Trophoblast cell (in vitro differentiated cells and primary cell): ENCODE measurements around the gene FRS2.

Experiments used
- DNase-seq, 2 donors: peaks; one replicate each; pipeline ENCODE4 v3.0.0-alpha.2; 2016
- H2AFZ ChIP-seq: 2 replicates; pipeline ENCODE4 v1.6.1; 2013; ENCODE audit warnings: low read length, moderate library complexity, mild to moderate bottlenecking; ENCODE audit not compliant: insufficient read depth, poor library complexity
- H2AK5ac ChIP-seq: 2 replicates; pipeline ENCODE4 v1.6.1; 2013; ENCODE audit warnings: mild to moderate bottlenecking, low read length
- H2BK120ac ChIP-seq: 2 replicates; pipeline ENCODE4 v1.6.1; 2013; ENCODE audit warnings: low read length, mild to moderate bottlenecking, moderate library complexity; ENCODE audit not compliant: insufficient read depth, poor library complexity
- H2BK12ac ChIP-seq: 2 replicates; pipeline ENCODE4 v1.6.1; 2013; ENCODE audit warnings: mild to moderate bottlenecking, low read length, moderate library complexity
- H2BK5ac ChIP-seq: 2 replicates; pipeline ENCODE4 v1.6.1; 2013; ENCODE audit warnings: low read length, low read depth, moderate library complexity, mild to moderate bottlenecking; ENCODE audit not compliant: poor library complexity
- H3K14ac ChIP-seq: 2 replicates; pipeline ENCODE4 v1.6.1; 2013; ENCODE audit warnings: mild to moderate bottlenecking, low read length
- H3K18ac ChIP-seq: 2 replicates; pipeline ENCODE4 v1.6.1; 2013; ENCODE audit warnings: mild to moderate bottlenecking, low read length
- H3K23ac ChIP-seq: 2 replicates; pipeline ENCODE4 v1.6.1; 2013; ENCODE audit warnings: low read length
- H3K27ac ChIP-seq: 2 replicates; pipeline ENCODE4 v1.5.1; 2013; ENCODE audit warnings: low read depth, mild to moderate bottlenecking, inconsistent platforms, low read length, moderate library complexity
- H3K27me3 ChIP-seq: 2 replicates; pipeline ENCODE4 v1.6.1; 2013; ENCODE audit warnings: inconsistent platforms, mild to moderate bottlenecking, low read length, moderate library complexity; ENCODE audit not compliant: insufficient read depth
- H3K36me3 ChIP-seq, 2 experiments: 1 replicate in 1 of 2; 2 replicates in 1 of 2; pipeline ENCODE4 v1.6.1; 2013; ENCODE audit warnings: low read length in 2 of 2, mild to moderate bottlenecking in 2 of 2, moderate library complexity in 1 of 2; ENCODE audit not compliant: insufficient read depth in 2 of 2, control insufficient read depth in 1 of 2
- H3K4ac ChIP-seq: 2 replicates; pipeline ENCODE4 v1.6.1; 2013; ENCODE audit warnings: low read depth, mild to moderate bottlenecking, low read length, moderate library complexity
- H3K4me1 ChIP-seq, 2 experiments: 1 replicate in 1 of 2; 2 replicates in 1 of 2; pipeline ENCODE4 v1.6.1; 2013; ENCODE audit warnings: low read length in 2 of 2, mild to moderate bottlenecking in 2 of 2, moderate library complexity in 1 of 2; ENCODE audit not compliant: insufficient read depth in 2 of 2, control insufficient read depth in 1 of 2
- H3K4me2 ChIP-seq: 2 replicates; pipeline ENCODE4 v1.6.1; 2013; ENCODE audit warnings: inconsistent platforms, mild to moderate bottlenecking, low read length, moderate library complexity
- H3K4me3 ChIP-seq: 2 replicates; pipeline ENCODE4 v1.5.1; 2013; ENCODE audit warnings: mild to moderate bottlenecking, low read depth, low read length, inconsistent platforms
- H3K79me1 ChIP-seq: one replicate; pipeline ENCODE4 v1.6.1; 2013; ENCODE audit warnings: low read length
- H3K79me2 ChIP-seq: 2 replicates; pipeline ENCODE4 v1.6.1; 2013; ENCODE audit warnings: low read length, mild to moderate bottlenecking; ENCODE audit not compliant: control insufficient read depth, insufficient read depth, poor library complexity
- H3K9ac ChIP-seq: 2 replicates; pipeline ENCODE4 v1.6.1; 2013; ENCODE audit warnings: mild to moderate bottlenecking, low read length
- H3K9me3 ChIP-seq: 2 replicates; pipeline ENCODE4 v1.6.1; 2013; ENCODE audit warnings: low read depth, mild to moderate bottlenecking, control low read depth, inconsistent platforms, low read length; ENCODE audit not compliant: insufficient read depth
- H4K12ac ChIP-seq: 2 replicates; pipeline ENCODE4 v1.6.1; 2013; ENCODE audit warnings: low read depth, mild to moderate bottlenecking, low read length, moderate library complexity
- H4K8ac ChIP-seq: 2 replicates; pipeline ENCODE4 v1.6.1; 2013; ENCODE audit warnings: low read depth, mild to moderate bottlenecking, low read length, moderate library complexity
- H4K91ac ChIP-seq: one replicate; pipeline ENCODE4 v1.6.1; 2013; ENCODE audit warnings: low read depth, mild to moderate bottlenecking, low read length, moderate library complexity
- WGBS: extraction: QIAGEN DNeasy Blood & Tissue Kit; methylation state at CpG from one replicate; pipeline ENCODE4 v1.1.7; 2013; ENCODE audit warnings: missing lambda C conversion rate; ENCODE audit not compliant: insufficient read length, insufficient coverage; ENCODE audit errors: extremely low coverage; 5-methylcytosine and 5-hydroxymethylcytosine counted together

The FRS2 gene

GRCh38 chr12:69514111-69514510 lies 43.9 kb downstream of the FRS2 start:
- Histone ChIP-seq H3K9ac (no peak overlapping the region), H3K9me3 (no peaks in the 10 kb centered on the region), H3K27ac (no peak overlapping the region), H2BK12ac (no peak overlapping the region), H3K4ac (peak overlapping the region; percentile 7), H2AFZ (no peak overlapping the region), H3K14ac (no peak overlapping the region), H2BK5ac (no peak overlapping the region), H3K4me2 (no peak overlapping the region), H4K12ac (no peak overlapping the region), H3K36me3 (no peaks in the 10 kb centered on the region), H3K4me1 (peaks cover 0 to 2% of the 10 kb centered on the region in 2 experiments), H3K79me1 (no peaks in the 10 kb centered on the region), H4K8ac (no peak overlapping the region), H2AK5ac (no peak overlapping the region), H3K79me2 (peaks cover 2% of the 10 kb centered on the region), H3K23ac (no peak overlapping the region), H4K91ac (no peak overlapping the region), H3K27me3 (no peaks in the 10 kb centered on the region), H3K18ac (no peak overlapping the region), H2BK120ac (no peak overlapping the region), H3K4me3 (no peak overlapping the region)
- DNase-seq = no peak
- no CpG with 5 or more reads among the region's 2 CpGs for WGBS

DNA sequence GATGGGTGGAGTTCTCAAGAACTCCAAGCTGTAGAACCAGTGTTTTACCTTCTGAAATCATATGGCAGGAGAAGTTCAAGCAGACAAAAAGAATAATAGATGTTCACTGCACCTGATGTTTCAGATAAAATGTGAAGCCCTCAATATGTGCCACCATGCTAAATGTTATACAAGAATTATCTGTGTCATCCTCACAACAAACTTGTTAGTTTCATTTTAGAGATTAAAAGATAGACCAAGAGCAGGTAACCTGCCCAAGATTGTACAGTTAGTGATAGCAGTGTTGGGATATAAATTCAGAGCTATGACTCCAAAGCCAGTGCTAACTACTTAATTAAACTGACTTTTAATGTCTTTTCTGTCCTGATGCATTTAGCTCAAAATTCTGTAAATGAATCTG lies 44.7 kb downstream of the FRS2 start:
- H3K79me1 ChIP-seq = no peaks in the 10 kb centered on the region

DNA sequence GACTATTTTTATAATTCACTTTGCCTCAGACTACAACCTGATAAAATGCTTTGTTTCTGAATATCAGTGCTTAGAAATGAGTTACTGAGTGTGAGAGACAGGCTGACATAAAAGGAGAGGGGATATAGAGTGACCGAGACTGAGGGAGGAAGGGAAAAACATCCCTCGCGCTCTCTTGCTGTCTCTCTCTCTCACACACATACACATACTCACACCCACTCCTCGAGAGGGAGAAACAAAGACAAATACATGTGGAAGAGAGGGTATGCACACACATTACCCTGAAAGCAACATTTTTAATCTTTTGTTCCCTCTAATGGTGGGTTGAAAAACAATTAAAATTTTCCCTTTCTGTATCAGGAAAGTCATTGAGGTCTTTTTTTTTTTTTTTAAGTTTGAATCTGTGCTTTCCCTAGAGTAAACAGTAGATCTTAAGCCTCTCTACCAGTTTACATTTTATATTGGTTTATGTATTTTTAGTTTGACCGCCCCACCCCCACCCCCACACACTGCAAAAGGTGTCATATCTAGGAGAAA lies 45.3 kb downstream of the FRS2 start:
- H3K4me1 ChIP-seq = no peaks in the 10 kb centered on the region
- H4K91ac ChIP-seq = no peak overlapping the region
- H3K18ac ChIP-seq = no peak overlapping the region
- H3K36me3 ChIP-seq = no peaks in the 10 kb centered on the region
- no peak overlapping the region for H4K12ac ChIP-seq
- no peak overlapping the region for H3K9ac ChIP-seq
- H3K27ac ChIP-seq = no peak overlapping the region
- no peak overlapping the region for H2AK5ac ChIP-seq
- H3K9me3 ChIP-seq = no peaks in the 10 kb centered on the region
- H2AFZ ChIP-seq = no peak overlapping the region
- no peak overlapping the region for H2BK120ac ChIP-seq
- peaks cover 2% of the 10 kb centered on the region for H3K79me2 ChIP-seq
- WGBS = no CpG with 5 or more reads among the region's 5 CpGs
- no peak overlapping the region for H3K4me3 ChIP-seq
- no peaks in the 10 kb centered on the region for H3K27me3 ChIP-seq
- no peak overlapping the region for H4K8ac ChIP-seq
- H3K4ac ChIP-seq = peak overlapping the region; percentile 83
- no peak for DNase-seq
- H2BK12ac ChIP-seq = no peak overlapping the region
- no peak overlapping the region for H3K23ac ChIP-seq
- H3K79me1 ChIP-seq = no peaks in the 10 kb centered on the region
- no peak overlapping the region for H2BK5ac ChIP-seq
- no peak overlapping the region for H3K4me2 ChIP-seq
- no peak overlapping the region for H3K14ac ChIP-seq

More for the DNA sequence above, 44.7 kb downstream of the FRS2 start:
- Histone ChIP-seq H2AK5ac (no peak overlapping the region), H2BK12ac (no peak overlapping the region), H3K18ac (no peak overlapping the region), H3K79me2 (peaks cover 2% of the 10 kb centered on the region), H3K27ac (no peak overlapping the region), H2AFZ (no peak overlapping the region), H3K27me3 (no peaks in the 10 kb centered on the region), H4K8ac (no peak overlapping the region), H3K4me3 (no peak overlapping the region), H3K9me3 (no peaks in the 10 kb centered on the region), H3K9ac (no peak overlapping the region), H3K4ac (no peak overlapping the region), H3K14ac (no peak overlapping the region), H3K36me3 (no peaks in the 10 kb centered on the region), H3K4me1 (no peaks in the 10 kb centered on the region), H2BK120ac (no peak overlapping the region), H4K91ac (no peak overlapping the region), H2BK5ac (no peak overlapping the region), H3K4me2 (no peak overlapping the region), H4K12ac (no peak overlapping the region), H3K23ac (no peak overlapping the region)
- DNase-seq = no peak

- H2BK120ac ChIP-seq = no peak overlapping the region
- H2AFZ ChIP-seq = no peak overlapping the region
- no peak overlapping the region for H3K14ac ChIP-seq
- H2AK5ac ChIP-seq = no peak overlapping the region
- no peak overlapping the region for H4K12ac ChIP-seq
- no peak overlapping the region for H4K8ac ChIP-seq
- H3K9me3 ChIP-seq = no peaks in the 10 kb centered on the region
- H3K27me3 ChIP-seq = no peaks in the 10 kb centered on the region
- H3K36me3 ChIP-seq = no peaks in the 10 kb centered on the region
- H3K23ac ChIP-seq = peak overlapping the region; percentile 85
- no peak overlapping the region for H2BK5ac ChIP-seq
- H2BK12ac ChIP-seq = no peak overlapping the region
- peak overlapping the region; percentile 25 for H3K9ac ChIP-seq
- H3K4me1 ChIP-seq = no peaks in the 10 kb centered on the region
- DNase-seq = no peak
- WGBS = no CpG with 5 or more reads among the region's 2 CpGs
- H3K4ac ChIP-seq = peak overlapping the region; percentile 62
- no peak overlapping the region for H3K18ac ChIP-seq
- H3K27ac ChIP-seq = no peak overlapping the region
- no peak overlapping the region for H3K4me2 ChIP-seq
- no peak overlapping the region for H3K4me3 ChIP-seq
- peaks cover 2% of the 10 kb centered on the region for H3K79me2 ChIP-seq
- no peaks in the 10 kb centered on the region for H3K79me1 ChIP-seq
- no peak overlapping the region for H4K91ac ChIP-seq
Measured at GRCh38 chr12:69516950-69517349, 46.8 kb downstream of the FRS2 start.
